ENCODE measurements around the gene IL1RAP.

Gene IL1RAP

DNA sequence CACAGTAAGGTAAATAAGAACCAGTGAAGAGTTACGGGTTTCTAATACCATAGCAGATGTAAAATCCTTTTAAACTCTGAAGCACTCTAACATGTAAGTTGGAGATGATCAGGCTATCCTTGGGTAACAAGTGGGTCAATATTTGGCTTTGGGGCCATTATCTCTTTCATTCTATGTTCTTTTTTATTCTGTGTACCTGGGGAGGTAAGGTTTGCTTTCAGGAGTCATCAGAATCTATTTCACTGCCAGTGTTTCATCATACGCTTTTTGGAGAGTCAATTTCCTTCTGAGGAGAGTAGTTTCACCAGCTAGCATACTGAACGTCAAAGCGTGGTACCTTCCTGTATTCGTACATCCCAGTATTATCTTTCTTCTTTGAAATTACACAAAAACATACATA is 182.1 kb downstream of the IL1RAP start:
- Histone ChIP-seq H3K27me3 (ENCODE audit: control insufficient read depth in 2 of 2, insufficient read depth in 2 of 2, low read length in 2 of 2) (no peaks in the 10 kb centered on the region), H3K27ac (ENCODE audit: low read depth in 2 of 2, low read length in 2 of 2) (no peak overlapping the region), H3K4me1 (ENCODE audit: control insufficient read depth in 2 of 2, insufficient read depth in 2 of 2, low read length in 2 of 2) (no peaks in the 10 kb centered on the region)

DNA sequence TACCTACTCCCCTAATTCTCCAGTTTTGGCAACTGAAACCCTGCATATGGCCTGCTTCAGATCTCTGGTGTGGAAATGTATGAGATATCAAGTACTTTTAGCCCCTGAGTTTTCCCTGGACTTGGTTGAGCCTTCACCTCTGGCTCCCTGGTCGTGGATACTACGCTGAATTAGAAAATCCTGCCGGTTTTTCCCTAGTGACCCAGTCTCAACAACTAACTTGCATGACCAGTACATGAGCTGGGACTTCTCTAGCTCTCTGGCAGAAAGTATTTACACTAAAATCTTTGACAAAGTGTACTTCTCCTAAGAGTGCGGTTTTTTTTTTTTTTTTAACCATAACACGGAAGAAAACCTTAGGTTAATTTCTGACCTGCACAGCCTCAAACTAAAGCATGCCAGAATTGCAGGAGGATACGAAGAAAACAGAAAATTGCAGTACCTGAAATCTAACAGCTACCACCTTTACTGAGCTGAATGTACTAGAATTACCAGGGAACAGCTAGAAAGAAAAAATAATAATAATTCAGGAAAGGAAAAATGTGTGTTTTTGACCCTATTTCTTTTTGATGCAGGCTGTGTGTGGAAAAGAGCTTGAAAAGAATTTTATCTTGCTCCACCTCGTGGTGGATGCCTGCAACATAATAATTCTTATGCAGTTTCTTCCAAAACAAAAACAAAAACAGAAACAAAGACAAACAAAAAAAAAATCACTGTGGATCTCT is 183.1 kb downstream of the IL1RAP start:
- Histone ChIP-seq H3K4me3 (ENCODE audit: low read length in 2 of 2) (no peak overlapping the region), H3K27me3 (ENCODE audit: control insufficient read depth in 2 of 2, insufficient read depth in 2 of 2, low read length in 2 of 2) (no peaks in the 10 kb centered on the region), H3K9me3 (ENCODE audit: control insufficient read depth in 2 of 2, low read length in 2 of 2) (no peaks in the 10 kb centered on the region), H3K27ac (ENCODE audit: low read depth in 2 of 2, low read length in 2 of 2) (no peak overlapping the region), H3K4me1 (ENCODE audit: control insufficient read depth in 2 of 2, insufficient read depth in 2 of 2, low read length in 2 of 2) (no peaks in the 10 kb centered on the region), H3K9ac (ENCODE audit: low read depth in 1 of 2, low read length in 2 of 2) (no peak overlapping the region), H3K36me3 (ENCODE audit: control insufficient read depth in 2 of 2, insufficient read depth in 2 of 2, low read length in 2 of 2) (no peaks in the 10 kb centered on the region)

More for the DNA sequence above, 182.1 kb downstream of the IL1RAP start:
- Histone ChIP-seq H3K9me3 (ENCODE audit: control insufficient read depth in 2 of 2, low read length in 2 of 2) (no peaks in the 10 kb centered on the region), H3K9ac (ENCODE audit: low read depth in 1 of 2, low read length in 2 of 2) (no peak overlapping the region), H3K36me3 (ENCODE audit: control insufficient read depth in 2 of 2, insufficient read depth in 2 of 2, low read length in 2 of 2) (no peaks in the 10 kb centered on the region), H3K4me3 (ENCODE audit: low read length in 2 of 2) (no peak overlapping the region)

DNA sequence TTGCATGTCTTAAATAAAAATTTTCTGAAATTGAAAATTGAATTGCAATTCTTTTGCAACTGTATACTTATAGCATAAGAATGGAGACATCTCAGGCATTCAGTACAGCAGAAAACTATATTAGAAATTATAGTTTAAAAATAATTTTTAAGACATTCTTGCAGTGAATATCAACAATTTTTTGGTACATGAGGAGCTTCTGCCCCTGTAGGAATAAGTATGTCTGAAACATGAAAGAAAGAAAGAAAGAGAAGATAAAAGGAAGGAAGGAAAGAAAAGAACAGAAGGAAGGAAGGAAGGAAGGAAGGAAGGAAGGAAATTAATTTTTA is 183.6 kb downstream of the IL1RAP start:
- Histone ChIP-seq H3K27ac (ENCODE audit: low read depth in 2 of 2, low read length in 2 of 2) (no peak overlapping the region), H3K36me3 (ENCODE audit: control insufficient read depth in 2 of 2, insufficient read depth in 2 of 2, low read length in 2 of 2) (no peaks in the 10 kb centered on the region), H3K9ac (ENCODE audit: low read depth in 1 of 2, low read length in 2 of 2) (no peak overlapping the region), H3K4me3 (ENCODE audit: low read length in 2 of 2) (no peak overlapping the region), H3K4me1 (ENCODE audit: control insufficient read depth in 2 of 2, insufficient read depth in 2 of 2, low read length in 2 of 2) (no peaks in the 10 kb centered on the region), H3K9me3 (ENCODE audit: control insufficient read depth in 2 of 2, low read length in 2 of 2) (no peaks in the 10 kb centered on the region), H3K27me3 (ENCODE audit: control insufficient read depth in 2 of 2, insufficient read depth in 2 of 2, low read length in 2 of 2) (no peaks in the 10 kb centered on the region)

DNA sequence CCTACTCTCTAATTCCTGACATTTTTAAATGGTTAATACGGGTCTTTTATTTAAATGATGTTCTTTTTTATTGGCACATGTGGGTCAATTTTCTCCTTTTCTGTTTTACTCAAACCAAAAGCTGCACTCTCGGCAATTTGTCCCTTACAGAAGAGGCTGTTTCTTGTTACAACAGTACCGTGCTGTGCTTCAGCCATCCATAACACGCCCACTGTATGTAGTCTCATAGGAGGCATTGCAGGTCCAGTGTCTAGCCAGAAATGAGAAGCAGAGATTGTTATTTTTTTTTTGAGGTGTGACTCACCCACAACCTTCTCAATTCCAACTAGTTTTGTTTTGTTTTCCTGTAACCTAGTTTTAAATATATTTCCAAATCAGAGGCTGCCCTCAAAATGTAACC is 184.0 kb downstream of the IL1RAP start:
- H3K27me3 ChIP-seq (ENCODE audit: control insufficient read depth in 2 of 2, insufficient read depth in 2 of 2, low read length in 2 of 2), result no peaks in the 10 kb centered on the region
- H3K27ac ChIP-seq (ENCODE audit: low read depth in 2 of 2, low read length in 2 of 2), result no peak overlapping the region
- no peak overlapping the region for H3K4me3 ChIP-seq (ENCODE audit: low read length in 2 of 2)
- H3K36me3 ChIP-seq (ENCODE audit: control insufficient read depth in 2 of 2, insufficient read depth in 2 of 2, low read length in 2 of 2), result no peaks in the 10 kb centered on the region
- no peak overlapping the region for H3K9ac ChIP-seq (ENCODE audit: low read depth in 1 of 2, low read length in 2 of 2)
- H3K9me3 ChIP-seq (ENCODE audit: control insufficient read depth in 2 of 2, low read length in 2 of 2), result no peaks in the 10 kb centered on the region
- no peaks in the 10 kb centered on the region for H3K4me1 ChIP-seq (ENCODE audit: control insufficient read depth in 2 of 2, insufficient read depth in 2 of 2, low read length in 2 of 2)

DNA sequence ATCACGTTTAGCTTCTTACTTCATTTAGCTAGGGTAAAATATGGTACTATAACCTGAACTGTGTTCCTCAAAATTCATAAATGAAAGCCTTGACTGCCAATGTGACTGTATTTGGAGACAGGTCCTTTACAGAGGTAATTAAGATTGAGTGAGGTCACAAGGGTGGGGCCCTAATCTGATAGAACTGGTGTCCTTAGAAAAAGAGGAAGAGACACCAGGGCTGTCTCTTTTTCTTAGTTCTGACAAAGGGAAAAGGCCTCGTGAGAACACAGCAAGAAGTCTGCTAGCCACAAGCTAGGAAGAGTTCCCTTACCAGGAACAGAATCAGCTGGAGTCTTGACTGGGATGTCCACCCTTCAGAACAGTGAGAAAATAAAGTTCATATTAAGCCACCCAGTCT is 185.9 kb downstream of the IL1RAP start:
- no peaks in the 10 kb centered on the region for H3K4me1 ChIP-seq (ENCODE audit: control insufficient read depth in 2 of 2, insufficient read depth in 2 of 2, low read length in 2 of 2)
- H3K27me3 ChIP-seq (ENCODE audit: control insufficient read depth in 2 of 2, insufficient read depth in 2 of 2, low read length in 2 of 2), result no peaks in the 10 kb centered on the region
- no peak overlapping the region for H3K27ac ChIP-seq (ENCODE audit: low read depth in 2 of 2, low read length in 2 of 2)

DNA sequence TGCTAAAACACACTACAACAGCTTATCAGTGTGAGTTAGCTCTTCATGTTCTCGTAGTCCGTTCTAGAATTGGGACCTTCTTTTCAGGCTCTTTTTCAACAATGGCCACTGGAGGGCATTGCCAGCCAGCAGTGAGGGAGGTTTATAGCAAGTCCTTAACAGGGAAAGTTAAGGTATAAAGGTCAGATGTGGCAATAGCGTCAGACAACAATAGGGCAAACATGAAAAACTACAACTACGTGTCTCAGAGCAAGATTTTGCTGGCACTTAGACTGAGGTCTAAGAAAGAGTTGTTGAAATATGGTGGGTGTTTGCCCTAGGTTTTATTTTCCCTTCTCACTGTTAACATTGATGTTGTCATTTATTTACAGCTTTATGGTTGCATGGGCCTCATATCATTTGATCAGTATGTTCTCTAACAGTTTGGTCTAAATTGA is 187.2 kb downstream of the IL1RAP start:
- Histone ChIP-seq H3K4me1 (ENCODE audit: control insufficient read depth in 2 of 2, insufficient read depth in 2 of 2, low read length in 2 of 2) (no peaks in the 10 kb centered on the region), H3K27me3 (ENCODE audit: control insufficient read depth in 2 of 2, insufficient read depth in 2 of 2, low read length in 2 of 2) (no peaks in the 10 kb centered on the region), H3K36me3 (ENCODE audit: control insufficient read depth in 2 of 2, insufficient read depth in 2 of 2, low read length in 2 of 2) (no peaks in the 10 kb centered on the region), H3K4me3 (ENCODE audit: low read length in 2 of 2) (no peak overlapping the region), H3K9me3 (ENCODE audit: control insufficient read depth in 2 of 2, low read length in 2 of 2) (no peaks in the 10 kb centered on the region), H3K9ac (ENCODE audit: low read depth in 1 of 2, low read length in 2 of 2) (no peak overlapping the region), H3K27ac (ENCODE audit: low read depth in 2 of 2, low read length in 2 of 2) (no peak overlapping the region)

More for the DNA sequence above, 185.9 kb downstream of the IL1RAP start:
- Histone ChIP-seq H3K9me3 (ENCODE audit: control insufficient read depth in 2 of 2, low read length in 2 of 2) (no peaks in the 10 kb centered on the region), H3K4me3 (ENCODE audit: low read length in 2 of 2) (no peak overlapping the region), H3K9ac (ENCODE audit: low read depth in 1 of 2, low read length in 2 of 2) (no peak overlapping the region), H3K36me3 (ENCODE audit: control insufficient read depth in 2 of 2, insufficient read depth in 2 of 2, low read length in 2 of 2) (no peaks in the 10 kb centered on the region)

DNA sequence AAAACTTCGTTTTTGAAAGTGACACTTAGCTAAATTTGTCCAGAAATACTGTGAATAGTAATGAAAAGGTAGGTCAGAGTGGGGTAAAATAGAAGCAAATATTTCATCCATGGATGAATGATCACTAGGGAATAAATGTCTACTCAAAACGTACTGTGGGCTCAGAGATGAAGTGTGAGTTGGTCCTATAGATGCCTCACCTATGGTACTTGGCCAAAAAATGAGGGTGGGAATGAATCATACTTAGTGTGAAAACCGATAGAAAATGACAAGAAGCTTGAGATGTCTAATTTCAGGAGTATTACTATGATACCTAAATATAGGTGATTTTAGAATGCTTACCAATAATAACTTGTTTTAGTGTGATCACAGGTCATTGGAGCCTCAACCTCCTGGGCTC is 192.7 kb downstream of the IL1RAP start:
- H3K9ac ChIP-seq (ENCODE audit: low read depth in 1 of 2, low read length in 2 of 2), result no peak overlapping the region
- H3K9me3 ChIP-seq (ENCODE audit: control insufficient read depth in 2 of 2, low read length in 2 of 2), result no peaks in the 10 kb centered on the region
- no peak overlapping the region for H3K4me3 ChIP-seq (ENCODE audit: low read length in 2 of 2)
- H3K4me1 ChIP-seq (ENCODE audit: control insufficient read depth in 2 of 2, insufficient read depth in 2 of 2, low read length in 2 of 2), result no peaks in the 10 kb centered on the region
- no peaks in the 10 kb centered on the region for H3K36me3 ChIP-seq (ENCODE audit: control insufficient read depth in 2 of 2, insufficient read depth in 2 of 2, low read length in 2 of 2)
- H3K27ac ChIP-seq (ENCODE audit: low read depth in 2 of 2, low read length in 2 of 2), result no peak overlapping the region
- no peaks in the 10 kb centered on the region for H3K27me3 ChIP-seq (ENCODE audit: control insufficient read depth in 2 of 2, insufficient read depth in 2 of 2, low read length in 2 of 2)

Data from mucosa of rectum (tissue), 2 donors.